Measurements from ENCODE around the gene NRG2. TPM values are rescaled to one million over a fixed set of nuclear protein-coding genes. Genes with fewer than 3 reads are reported as not detected.

Gene NRG2
- total RNA-seq, 1 experiment from 2014 or later, result 0.91 TPM

DNA sequence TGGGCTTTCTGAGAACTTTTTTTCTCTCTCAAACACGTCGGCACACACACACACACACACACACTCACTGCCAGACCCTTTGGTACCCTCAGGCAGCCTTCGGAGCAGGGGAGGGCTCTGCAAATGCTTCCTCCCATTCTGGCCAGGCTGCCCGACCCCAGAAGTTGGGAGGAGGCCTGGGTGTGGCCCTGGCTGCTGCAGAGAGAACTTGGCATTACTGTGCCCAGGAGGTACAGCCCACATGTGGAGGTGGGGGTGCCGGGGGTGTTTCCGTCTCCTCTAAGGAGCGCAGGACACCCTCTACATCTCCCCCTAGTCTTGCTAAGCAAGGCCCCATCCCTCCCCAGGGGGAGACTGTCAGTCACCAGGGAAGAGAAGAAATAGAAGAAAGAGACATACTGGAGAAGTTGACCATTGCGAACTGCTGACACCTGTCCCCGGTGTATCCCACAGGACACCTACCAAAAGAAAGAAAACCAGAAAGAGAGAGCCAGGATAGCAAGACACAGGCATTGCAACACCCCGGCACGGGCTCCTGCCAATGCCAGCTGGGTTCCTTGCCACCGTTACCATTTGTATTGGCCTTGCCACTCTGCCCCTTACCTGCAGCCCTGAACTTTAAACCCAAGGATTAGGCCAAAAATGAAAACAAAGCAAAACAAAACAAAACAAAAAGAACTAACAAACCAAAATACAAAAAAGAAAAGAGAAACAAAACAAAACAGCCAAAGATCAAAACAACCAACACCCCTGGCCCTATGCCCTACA is 178.2 kb downstream of the NRG2 start:
- no peak overlapping the region for H3K4me3 ChIP-seq (replicated peaks in 1 of 2; ENCODE audit: low read depth in 1 of 2, low read length in 2 of 2)
- no peaks in the 10 kb centered on the region for H3K9me3 ChIP-seq (ENCODE audit: control insufficient read depth in 1 of 2, insufficient read depth in 1 of 2, low read depth in 1 of 2, low read length in 2 of 2)
- intact Hi-C loops (cut with micrococcal nuclease), result loop anchor here (1.0 to 5.0 kb wide), 2 partner anchors 78 to 102 kb away; no protein-coding TSS in a partner anchor
- H3K27ac ChIP-seq (ENCODE audit: low read depth, low read length), result no peak overlapping the region
- no peaks in the 10 kb centered on the region for H3K27me3 ChIP-seq (ENCODE audit: insufficient read depth, low read length)
- DNase-seq (ENCODE audit: low read depth, low spot score), result no peak
- H4K20me1 ChIP-seq (ENCODE audit: insufficient read depth), result no peaks in the 10 kb centered on the region
- no peak overlapping the region for H2AFZ ChIP-seq (ENCODE audit: low read depth, low read length, poor library complexity, severe bottlenecking)
- ChIA-PET CTCF (interaction anchor here (3.0 kb wide), 1 partner anchor 77 kb away, joined by 13 read pairs; no protein-coding TSS in a partner anchor), POLR2A (no interaction called here), RAD21 (ENCODE audit: low non-redundant PET in 1 of 2, low total read pairs in 2 of 2, uncharacterized antibody in 2 of 2, unreplicated experiment in 2 of 2) (no interaction called here)
- no peak overlapping the region for H3K4me2 ChIP-seq (ENCODE audit: low read length)
- no peaks in the 10 kb centered on the region for H3K36me3 ChIP-seq (ENCODE audit: control insufficient read depth in 1 of 2, insufficient read depth in 2 of 2, low read length in 2 of 2)
- H3K9me2 ChIP-seq (ENCODE audit: insufficient read depth), result no peaks in the 10 kb centered on the region
- no peak overlapping the region for H3K9ac ChIP-seq (ENCODE audit: low read length)
- H3K79me2 ChIP-seq (ENCODE audit: insufficient read depth, low read length), result no peaks in the 10 kb centered on the region
- ATAC-seq, result no peak
- no peaks in the 10 kb centered on the region; a peak in 1 of 4 replicates for H3K4me1 ChIP-seq (ENCODE audit: control insufficient read depth in 1 of 2, insufficient read depth in 2 of 2, low read length in 2 of 2)
- BruUV-seq (replicated peaks), result no TSS peak
- TF ChIP-seq ELF1 (IDR thresholded peaks at IDR 0.05; ENCODE audit: borderline replicate concordance, low read depth), result no peak
- no peak for TF ChIP-seq TCF7L2 (IDR thresholded peaks at IDR 0.05; ENCODE audit: borderline replicate concordance, extremely low read depth, insufficient read depth, insufficient read length)
- no peak for TF ChIP-seq ZNF274 (IDR thresholded peaks at IDR 0.05; ENCODE audit: low read depth, low read length)
- TF ChIP-seq, protein P1, sequence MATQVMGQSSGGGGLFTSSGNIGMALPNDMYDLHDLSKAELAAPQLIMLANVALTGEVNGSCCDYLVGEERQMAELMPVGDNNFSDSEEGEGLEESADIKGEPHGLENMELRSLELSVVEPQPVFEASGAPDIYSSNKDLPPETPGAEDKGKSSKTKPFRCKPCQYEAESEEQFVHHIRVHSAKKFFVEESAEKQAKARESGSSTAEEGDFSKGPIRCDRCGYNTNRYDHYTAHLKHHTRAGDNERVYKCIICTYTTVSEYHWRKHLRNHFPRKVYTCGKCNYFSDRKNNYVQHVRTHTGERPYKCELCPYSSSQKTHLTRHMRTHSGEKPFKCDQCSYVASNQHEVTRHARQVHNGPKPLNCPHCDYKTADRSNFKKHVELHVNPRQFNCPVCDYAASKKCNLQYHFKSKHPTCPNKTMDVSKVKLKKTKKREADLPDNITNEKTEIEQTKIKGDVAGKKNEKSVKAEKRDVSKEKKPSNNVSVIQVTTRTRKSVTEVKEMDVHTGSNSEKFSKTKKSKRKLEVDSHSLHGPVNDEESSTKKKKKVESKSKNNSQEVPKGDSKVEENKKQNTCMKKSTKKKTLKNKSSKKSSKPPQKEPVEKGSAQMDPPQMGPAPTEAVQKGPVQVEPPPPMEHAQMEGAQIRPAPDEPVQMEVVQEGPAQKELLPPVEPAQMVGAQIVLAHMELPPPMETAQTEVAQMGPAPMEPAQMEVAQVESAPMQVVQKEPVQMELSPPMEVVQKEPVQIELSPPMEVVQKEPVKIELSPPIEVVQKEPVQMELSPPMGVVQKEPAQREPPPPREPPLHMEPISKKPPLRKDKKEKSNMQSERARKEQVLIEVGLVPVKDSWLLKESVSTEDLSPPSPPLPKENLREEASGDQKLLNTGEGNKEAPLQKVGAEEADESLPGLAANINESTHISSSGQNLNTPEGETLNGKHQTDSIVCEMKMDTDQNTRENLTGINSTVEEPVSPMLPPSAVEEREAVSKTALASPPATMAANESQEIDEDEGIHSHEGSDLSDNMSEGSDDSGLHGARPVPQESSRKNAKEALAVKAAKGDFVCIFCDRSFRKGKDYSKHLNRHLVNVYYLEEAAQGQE (IDR thresholded peaks at IDR 0.05; ENCODE audit: low read depth), result no peak
- no peak for TF ChIP-seq SP1 (IDR thresholded peaks at IDR 0.05; ENCODE audit: low read depth)
- no peak for TF ChIP-seq ZFX (IDR thresholded peaks at IDR 0.05)
- no peak for TF ChIP-seq POLR2A (IDR thresholded peaks at IDR 0.05; ENCODE audit: borderline replicate concordance, extremely low read depth, insufficient read depth, insufficient read length)
- no peak for TF ChIP-seq RAD21 (IDR thresholded peaks at IDR 0.05; ENCODE audit: low read depth)
- TF ChIP-seq SIN3A (IDR thresholded peaks at IDR 0.05; ENCODE audit: low read depth), result no peak
- TF ChIP-seq CEBPB (IDR thresholded peaks at IDR 0.05; ENCODE audit: low read depth), result no peak
- no peak for TF ChIP-seq FOSL1 (IDR thresholded peaks at IDR 0.05; ENCODE audit: low read depth)
- TF ChIP-seq EZH2 (IDR thresholded peaks at IDR 0.05), result no peak
- no peak for TF ChIP-seq YY1 (IDR thresholded peaks at IDR 0.05; ENCODE audit: extremely low read depth, insufficient replicate concordance, low read depth, low read length)
- TF ChIP-seq, protein P2, sequence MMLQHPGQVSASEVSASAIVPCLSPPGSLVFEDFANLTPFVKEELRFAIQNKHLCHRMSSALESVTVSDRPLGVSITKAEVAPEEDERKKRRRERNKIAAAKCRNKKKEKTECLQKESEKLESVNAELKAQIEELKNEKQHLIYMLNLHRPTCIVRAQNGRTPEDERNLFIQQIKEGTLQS (IDR thresholded peaks at IDR 0.05), result no peak
